ENCODE data around the gene SDSL. TPM values are rescaled to one million over a fixed set of nuclear protein-coding genes. Genes with fewer than 3 reads are reported as not detected.

Gene SDSL
- 0.31 TPM for total RNA-seq

- DNase-seq, result peak; percentile 50
Observed at GRCh38 chr12:113422030-113422885, at the start of gene SDSL. SDSL (plus strand) TSS chr12:113422380; CDS start chr12:113427983, 5,603 bp downstream.

GRCh38 chr12:113373440-113373839 lies 48.7 kb upstream of the SDSL start:
- no peak for DNase-seq

- no peak for DNase-seq
Observed at GRCh38 chr12:113373969-113374368, 48.2 kb upstream of the SDSL start.

- no peak for DNase-seq
Observed at GRCh38 chr12:113374823-113375428, 47.3 kb upstream of the SDSL start.

GRCh38 chr12:113378291-113378690 lies 43.9 kb upstream of the SDSL start:
- DNase-seq, result no peak

GRCh38 chr12:113381220-113381619 lies 41.0 kb upstream of the SDSL start:
- DNase-seq, result no peak

GRCh38 chr12:113382206-113382605 lies 40.0 kb upstream of the SDSL start:
- DNase-seq, result no peak

- no peak for DNase-seq
Observed at GRCh38 chr12:113384778-113385177, 37.4 kb upstream of the SDSL start.

GRCh38 chr12:113385282-113385882 lies 36.8 kb upstream of the SDSL start:
- no peak for DNase-seq

GRCh38 chr12:113386866-113387566 lies 35.2 kb upstream of the SDSL start:
- DNase-seq, result no peak

GRCh38 chr12:113387631-113388030 lies 34.5 kb upstream of the SDSL start:
- DNase-seq, result no peak

- no peak for DNase-seq
Observed at GRCh38 chr12:113388351-113388750, 33.8 kb upstream of the SDSL start.

GRCh38 chr12:113390064-113391043 lies 31.8 kb upstream of the SDSL start:
- no peak for DNase-seq

GRCh38 chr12:113391145-113391544 lies 31.0 kb upstream of the SDSL start:
- no peak for DNase-seq

- no peak for DNase-seq
Observed at GRCh38 chr12:113391650-113392337, 30.4 kb upstream of the SDSL start.

- DNase-seq, result no peak
Observed at GRCh38 chr12:113392520-113392919, 29.7 kb upstream of the SDSL start.

GRCh38 chr12:113392988-113393579 lies 29.1 kb upstream of the SDSL start:
- no peak for DNase-seq

GRCh38 chr12:113393749-113394148 lies 28.4 kb upstream of the SDSL start:
- no peak for DNase-seq

- no peak for DNase-seq
Observed at GRCh38 chr12:113395119-113395518, 27.1 kb upstream of the SDSL start.

GRCh38 chr12:113396200-113396599 lies 26.0 kb upstream of the SDSL start:
- no peak for DNase-seq
